ENCODE measurements around the gene ADCY2. TPM values are rescaled to one million over a fixed set of nuclear protein-coding genes. Genes with fewer than 3 reads are reported as not detected.

Gene ADCY2
- total RNA-seq, 1 donor from 2014 or later = 18.4 TPM

- Histone ChIP-seq H3K27me3 (no peaks in the 10 kb centered on the region), H3K36me3 (no peaks in the 10 kb centered on the region), H3K4me1 (no peaks in the 10 kb centered on the region), H3K9me3 (no peaks in the 10 kb centered on the region), H3K27ac (no peak overlapping the region), H3K4me3 (no peak overlapping the region)
- TF ChIP-seq POLR2A (IDR thresholded peaks at IDR 0.05) (no peak), CTCF (IDR thresholded peaks at IDR 0.05) (no peak), POLR2AphosphoS5 (IDR thresholded peaks at IDR 0.05; ENCODE audit: insufficient read depth in 1 of 2, low read depth in 1 of 2) (no peak)
- DNase-seq (ENCODE audit: extremely low spot score in 2 of 2) = no peak
- intact Hi-C loops (cut with DNase I) = no loop called here
Observed at GRCh38 chr5:7749626-7750025, 353.7 kb downstream of the ADCY2 start.

- H3K36me3 ChIP-seq = no peaks in the 10 kb centered on the region
- no peaks in the 10 kb centered on the region for H3K27me3 ChIP-seq
- no peaks in the 10 kb centered on the region for H3K4me1 ChIP-seq
- no peak for TF ChIP-seq POLR2A (IDR thresholded peaks at IDR 0.05)
- TF ChIP-seq CTCF (IDR thresholded peaks at IDR 0.05) = no peak
- intact Hi-C loops (cut with DNase I) = no loop called here
- H3K9me3 ChIP-seq = no peaks in the 10 kb centered on the region
- H3K27ac ChIP-seq = no peak overlapping the region
- no peak overlapping the region for H3K4me3 ChIP-seq
- no peak for DNase-seq (ENCODE audit: extremely low spot score in 2 of 2)
Observed at GRCh38 chr5:7751874-7752273, 355.9 kb downstream of the ADCY2 start.

GRCh38 chr5:7753181-7753580 is 357.2 kb downstream of the ADCY2 start:
- no peak for DNase-seq (ENCODE audit: extremely low spot score in 2 of 2)
- intact Hi-C loops (cut with DNase I) = no loop called here
- H3K4me3 ChIP-seq = no peak overlapping the region

GRCh38 chr5:7753596-7753995 is 357.7 kb downstream of the ADCY2 start:
- no peak overlapping the region for H3K27ac ChIP-seq
- DNase-seq (ENCODE audit: extremely low spot score in 2 of 2) = no peak
- H3K36me3 ChIP-seq = no peaks in the 10 kb centered on the region
- intact Hi-C loops (cut with DNase I) = no loop called here
- TF ChIP-seq POLR2A (IDR thresholded peaks at IDR 0.05) (no peak), POLR2AphosphoS5 (IDR thresholded peaks at IDR 0.05; ENCODE audit: insufficient read depth in 1 of 2, low read depth in 1 of 2) (no peak), CTCF (IDR thresholded peaks at IDR 0.05) (no peak)
- no peaks in the 10 kb centered on the region for H3K4me1 ChIP-seq
- H3K4me3 ChIP-seq = no peak overlapping the region
- H3K27me3 ChIP-seq = no peaks in the 10 kb centered on the region
- no peaks in the 10 kb centered on the region for H3K9me3 ChIP-seq

More at GRCh38 chr5:7753181-7753580, 357.2 kb downstream of the ADCY2 start:
- Histone ChIP-seq H3K27ac (no peak overlapping the region), H3K27me3 (no peaks in the 10 kb centered on the region), H3K4me1 (no peaks in the 10 kb centered on the region), H3K9me3 (no peaks in the 10 kb centered on the region), H3K36me3 (no peaks in the 10 kb centered on the region)
- TF ChIP-seq CTCF (IDR thresholded peaks at IDR 0.05) (no peak), POLR2A (IDR thresholded peaks at IDR 0.05) (no peak), POLR2AphosphoS5 (IDR thresholded peaks at IDR 0.05; ENCODE audit: insufficient read depth in 1 of 2, low read depth in 1 of 2) (no peak)

GRCh38 chr5:7754490-7754889 is 358.6 kb downstream of the ADCY2 start:
- no peak overlapping the region for H3K4me3 ChIP-seq
- intact Hi-C loops (cut with DNase I) = no loop called here
- H3K9me3 ChIP-seq = no peaks in the 10 kb centered on the region
- H3K27me3 ChIP-seq = no peaks in the 10 kb centered on the region
- H3K4me1 ChIP-seq = peaks cover 8% of the 10 kb centered on the region
- DNase-seq (ENCODE audit: extremely low spot score in 2 of 2) = no peak
- H3K27ac ChIP-seq = no peak overlapping the region
- H3K36me3 ChIP-seq = no peaks in the 10 kb centered on the region
- no peak for TF ChIP-seq CTCF (IDR thresholded peaks at IDR 0.05)
- TF ChIP-seq POLR2AphosphoS5 (IDR thresholded peaks at IDR 0.05; ENCODE audit: insufficient read depth in 1 of 2, low read depth in 1 of 2) = no peak
- TF ChIP-seq POLR2A (IDR thresholded peaks at IDR 0.05) = no peak
